ENCODE data around the gene CDKL4.

GRCh38 chr2:39220136-39220535 lies 23.6 kb downstream of the CDKL4 start:
- TF ChIP-seq, protein P1, sequence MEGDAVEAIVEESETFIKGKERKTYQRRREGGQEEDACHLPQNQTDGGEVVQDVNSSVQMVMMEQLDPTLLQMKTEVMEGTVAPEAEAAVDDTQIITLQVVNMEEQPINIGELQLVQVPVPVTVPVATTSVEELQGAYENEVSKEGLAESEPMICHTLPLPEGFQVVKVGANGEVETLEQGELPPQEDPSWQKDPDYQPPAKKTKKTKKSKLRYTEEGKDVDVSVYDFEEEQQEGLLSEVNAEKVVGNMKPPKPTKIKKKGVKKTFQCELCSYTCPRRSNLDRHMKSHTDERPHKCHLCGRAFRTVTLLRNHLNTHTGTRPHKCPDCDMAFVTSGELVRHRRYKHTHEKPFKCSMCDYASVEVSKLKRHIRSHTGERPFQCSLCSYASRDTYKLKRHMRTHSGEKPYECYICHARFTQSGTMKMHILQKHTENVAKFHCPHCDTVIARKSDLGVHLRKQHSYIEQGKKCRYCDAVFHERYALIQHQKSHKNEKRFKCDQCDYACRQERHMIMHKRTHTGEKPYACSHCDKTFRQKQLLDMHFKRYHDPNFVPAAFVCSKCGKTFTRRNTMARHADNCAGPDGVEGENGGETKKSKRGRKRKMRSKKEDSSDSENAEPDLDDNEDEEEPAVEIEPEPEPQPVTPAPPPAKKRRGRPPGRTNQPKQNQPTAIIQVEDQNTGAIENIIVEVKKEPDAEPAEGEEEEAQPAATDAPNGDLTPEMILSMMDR (IDR thresholded peaks at IDR 0.05): no peak
- TF ChIP-seq POLR2A (IDR thresholded peaks at IDR 0.05): no peak
